Measurements from ENCODE around the gene DAPK1.

Gene DAPK1

GRCh38 chr9:87708546-87708945 lies 210.9 kb downstream of the DAPK1 start:
- DNase-seq (ENCODE audit: low spot score) (no peak), FAIRE-seq (no peak)

DNA sequence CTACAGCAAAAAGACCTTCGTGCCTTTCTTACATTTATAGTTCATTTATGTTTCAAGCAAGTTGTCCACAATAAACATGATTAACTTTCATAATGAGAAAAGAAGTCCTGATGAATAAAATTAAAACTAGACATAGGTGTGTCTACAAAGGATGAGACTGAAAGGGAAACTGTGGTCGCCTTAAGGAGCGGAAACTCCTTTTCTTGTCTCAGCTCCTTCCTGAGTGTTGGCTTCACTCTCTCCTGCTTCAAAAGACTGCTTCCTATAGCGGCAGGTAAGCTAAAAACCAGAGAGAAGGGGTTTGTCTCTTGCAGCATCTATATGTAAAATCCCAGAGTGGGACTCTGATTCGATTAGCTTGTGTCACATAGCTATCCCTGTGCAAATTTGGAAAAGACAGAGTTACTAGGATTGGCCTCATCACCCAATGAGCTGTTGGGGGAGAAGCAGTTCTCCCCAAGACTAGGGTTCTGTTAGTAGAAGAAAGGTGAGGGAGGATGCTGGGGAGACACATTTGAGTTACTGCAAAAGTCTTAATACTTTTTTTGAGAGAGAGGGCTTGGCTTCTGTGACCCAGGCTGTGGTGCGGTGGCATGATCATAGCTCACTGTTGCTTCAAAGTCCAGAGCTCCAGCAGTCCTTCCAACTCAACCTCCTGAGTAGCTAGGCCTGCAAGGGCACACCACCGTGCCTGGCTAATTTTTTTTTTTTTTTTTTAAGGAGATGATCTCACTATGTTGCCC lies 211.5 kb downstream of the DAPK1 start:
- FAIRE-seq (no peak), DNase-seq (ENCODE audit: low spot score) (no peak)

DNA sequence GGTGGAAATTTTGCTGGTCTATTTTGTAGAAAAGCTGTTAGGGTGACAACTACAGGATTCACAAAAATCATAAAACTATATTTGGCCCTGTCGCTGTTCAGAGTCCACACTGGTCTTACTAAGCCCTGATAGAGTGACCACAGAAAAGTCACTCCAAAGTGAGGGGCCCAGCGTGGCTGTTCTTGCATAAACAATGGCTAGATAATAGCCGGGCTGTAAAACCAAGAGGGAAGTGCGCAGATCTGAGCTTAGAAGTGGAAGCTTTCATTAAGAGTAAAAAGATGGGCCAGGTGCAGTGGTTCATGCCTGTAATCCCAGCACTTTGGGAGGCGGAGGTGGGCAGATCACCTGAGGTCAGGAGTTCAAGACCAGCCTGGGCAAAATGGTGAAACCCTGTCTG lies 212.8 kb downstream of the DAPK1 start:
- no peak for DNase-seq (ENCODE audit: low spot score)
- FAIRE-seq: no peak

DNA sequence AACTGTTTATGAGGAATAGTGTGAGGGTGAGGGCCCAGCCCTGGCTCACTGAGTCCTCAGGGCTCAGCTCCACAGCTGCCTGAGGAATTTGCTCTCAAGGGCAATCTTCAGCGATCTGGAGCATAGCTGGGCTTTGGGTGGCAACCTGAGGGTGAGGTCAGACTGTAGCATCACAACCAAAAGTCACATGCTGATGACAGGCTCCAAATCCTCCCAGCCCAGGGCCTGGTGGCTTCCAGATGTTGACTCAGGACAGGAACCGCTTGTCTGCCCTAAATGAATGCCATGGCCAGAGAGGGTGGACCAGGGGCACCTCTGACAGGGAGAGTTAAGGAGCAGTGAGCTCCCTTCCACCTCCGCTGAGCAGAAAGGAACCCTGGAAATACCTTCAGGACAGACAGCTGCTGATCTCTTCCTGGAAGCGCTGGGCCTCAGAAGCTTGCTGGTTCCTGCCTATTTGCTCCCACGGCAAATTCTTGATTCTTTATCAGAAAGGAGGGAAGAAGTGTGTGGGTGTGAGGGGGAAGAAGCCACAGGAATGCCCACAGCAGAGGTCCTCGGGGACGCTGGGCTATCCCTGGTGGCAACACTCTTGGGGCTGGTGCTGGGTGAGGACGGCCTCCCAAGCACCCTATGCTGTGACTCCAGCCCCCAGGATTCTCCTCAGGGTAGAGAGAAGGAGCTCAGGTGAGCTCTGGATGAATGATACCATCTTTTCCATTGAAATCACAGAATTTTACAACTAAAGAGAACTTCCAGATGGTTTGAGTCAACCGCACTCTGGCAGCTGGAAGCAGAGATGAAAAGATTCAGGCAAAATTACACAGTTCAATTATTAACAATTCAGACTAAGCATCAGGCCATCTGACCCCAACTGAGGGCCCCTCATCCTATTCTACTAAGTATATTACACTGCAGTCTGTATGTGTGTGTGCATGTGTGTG lies 214.5 kb downstream of the DAPK1 start:
- DNase-seq (ENCODE audit: low spot score) (peak; percentile 60), FAIRE-seq (no peak)

GRCh38 chr9:87712801-87713277 lies 215.2 kb downstream of the DAPK1 start:
- DNase-seq (ENCODE audit: low spot score) (no peak), FAIRE-seq (no peak)

- FAIRE-seq: peak; percentile 99
- DNase-seq (ENCODE audit: low spot score): peak; percentile 80
Observed at GRCh38 chr9:87713278-87713987, 215.8 kb downstream of the DAPK1 start.

GRCh38 chr9:87713988-87714330 lies 216.3 kb downstream of the DAPK1 start:
- DNase-seq (ENCODE audit: low spot score) (no peak), FAIRE-seq (no peak)

GRCh38 chr9:87714819-87715218 lies 217.2 kb downstream of the DAPK1 start:
- FAIRE-seq: no peak

DNA sequence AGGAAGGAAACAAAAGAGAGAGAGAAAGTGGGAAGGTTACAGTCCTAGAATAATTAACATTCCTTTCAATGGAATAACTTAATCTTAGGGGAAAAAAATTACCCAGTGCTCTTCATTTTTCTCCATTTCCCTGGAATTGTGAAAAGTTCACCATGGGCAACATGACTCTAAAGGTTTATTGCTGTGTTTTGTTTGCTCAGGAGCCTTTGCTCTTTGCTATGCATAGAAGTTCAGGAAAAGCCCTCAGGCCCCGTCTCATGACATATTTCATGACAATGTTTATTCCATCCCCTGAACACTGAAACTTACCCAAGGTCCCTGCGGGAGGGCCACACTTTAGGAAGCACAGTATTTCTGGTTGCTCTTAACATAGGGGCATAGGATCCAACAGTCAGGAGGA lies 218.5 kb downstream of the DAPK1 start:
- DNase-seq (ENCODE audit: low spot score) (no peak), FAIRE-seq (no peak)

More at GRCh38 chr9:87714819-87715218, 217.2 kb downstream of the DAPK1 start:
- peak; percentile 34 for DNase-seq (ENCODE audit: low spot score)

- FAIRE-seq: no peak
- no peak for DNase-seq (ENCODE audit: low spot score)
Observed at GRCh38 chr9:87717456-87717855, 219.8 kb downstream of the DAPK1 start.

GRCh38 chr9:87718231-87718630 lies 220.6 kb downstream of the DAPK1 start:
- FAIRE-seq: no peak

GRCh38 chr9:87718852-87719612 lies 221.4 kb downstream of the DAPK1 start:
- FAIRE-seq: no peak
- no peak for DNase-seq (ENCODE audit: low spot score)

More at GRCh38 chr9:87718231-87718630, 220.6 kb downstream of the DAPK1 start:
- DNase-seq (ENCODE audit: low spot score): no peak

GRCh38 chr9:87720173-87720572 lies 222.5 kb downstream of the DAPK1 start:
- FAIRE-seq (no peak), DNase-seq (ENCODE audit: low spot score) (no peak)

DNA sequence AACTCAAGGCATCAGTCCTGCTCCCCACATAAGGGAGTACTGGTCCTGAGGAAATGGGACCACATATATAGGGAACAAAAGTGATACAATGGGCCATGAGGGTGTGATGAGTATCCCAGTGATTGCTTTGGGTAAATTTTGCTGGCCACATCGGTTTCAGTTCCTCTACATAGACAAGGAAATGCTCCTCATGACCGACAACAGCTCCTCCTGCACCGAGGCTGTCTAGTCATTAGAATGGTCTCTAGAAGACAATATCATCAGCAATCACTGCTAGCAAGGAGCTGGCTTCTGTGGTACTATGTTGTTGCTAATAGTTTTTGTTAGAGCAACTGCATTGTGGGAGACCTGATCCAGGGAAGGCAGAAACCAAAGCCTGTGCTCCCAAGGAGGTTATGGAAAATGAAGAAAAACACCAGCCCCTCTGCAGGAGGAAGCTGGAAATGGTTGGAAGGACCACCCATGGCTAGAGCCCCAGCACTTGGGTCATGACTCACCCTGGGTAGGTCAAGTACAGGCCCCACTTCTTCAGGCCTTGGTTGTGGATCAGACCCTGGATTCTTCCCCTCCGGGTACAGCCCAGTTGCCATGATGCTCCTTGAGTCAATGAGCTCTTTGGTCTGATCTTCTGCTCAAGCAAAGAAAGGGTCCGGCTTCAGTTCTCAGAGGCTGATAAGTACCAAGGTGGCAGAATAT lies 224.9 kb downstream of the DAPK1 start:
- FAIRE-seq: no peak
- no peak for DNase-seq (ENCODE audit: low spot score)

GRCh38 chr9:87725356-87725899 lies 227.8 kb downstream of the DAPK1 start:
- no peak for DNase-seq (ENCODE audit: low spot score)
- FAIRE-seq: no peak

GRCh38 chr9:87725900-87726709 lies 228.4 kb downstream of the DAPK1 start, which contains the start of gene CTSL:
CTSL (plus strand) TSS chr9:87726119; CDS start chr9:87727604, 1,485 bp downstream.
- DNase-seq (ENCODE audit: low spot score): peak; percentile 85
- peak; percentile 13 for FAIRE-seq

DNA sequence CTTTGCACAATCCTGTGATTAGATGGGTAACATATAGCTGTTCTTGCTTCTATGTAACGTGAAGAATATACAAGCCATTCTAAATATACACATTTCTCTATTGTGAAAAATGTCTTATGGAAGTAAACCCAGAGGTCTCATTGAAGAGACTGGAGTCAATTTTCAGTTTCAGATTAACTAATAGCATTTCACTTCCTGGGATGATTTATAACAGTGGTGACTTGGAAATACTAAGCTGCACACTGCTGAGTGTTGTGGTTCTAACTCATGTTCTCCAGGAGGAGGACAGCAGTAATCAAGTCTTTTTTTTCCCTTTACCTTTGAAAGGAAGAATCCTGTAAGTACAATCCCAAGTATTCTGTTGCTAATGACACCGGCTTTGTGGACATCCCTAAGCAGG lies 231.6 kb downstream of the DAPK1 start:
- no peak for DNase-seq (ENCODE audit: low spot score)
- no peak for FAIRE-seq

DNA sequence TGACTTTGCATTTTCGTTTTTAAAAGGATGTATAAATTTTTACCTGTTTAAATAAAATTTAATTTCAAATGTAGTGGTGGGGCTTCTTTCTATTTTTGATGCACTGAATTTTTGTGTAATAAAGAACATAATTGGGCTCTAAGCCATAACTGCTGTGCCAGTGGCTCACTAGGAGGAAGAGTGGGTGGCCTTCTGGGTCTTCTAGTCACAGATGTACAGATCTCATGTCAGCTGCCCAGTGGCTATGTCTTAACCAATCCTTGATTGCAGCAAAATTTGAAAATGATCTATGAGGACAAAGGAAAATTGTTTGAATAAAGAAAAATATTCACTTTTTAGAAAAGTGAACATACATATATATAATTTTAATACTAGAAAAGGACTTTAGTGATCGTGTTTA lies 233.7 kb downstream of the DAPK1 start:
- FAIRE-seq: no peak

DNA sequence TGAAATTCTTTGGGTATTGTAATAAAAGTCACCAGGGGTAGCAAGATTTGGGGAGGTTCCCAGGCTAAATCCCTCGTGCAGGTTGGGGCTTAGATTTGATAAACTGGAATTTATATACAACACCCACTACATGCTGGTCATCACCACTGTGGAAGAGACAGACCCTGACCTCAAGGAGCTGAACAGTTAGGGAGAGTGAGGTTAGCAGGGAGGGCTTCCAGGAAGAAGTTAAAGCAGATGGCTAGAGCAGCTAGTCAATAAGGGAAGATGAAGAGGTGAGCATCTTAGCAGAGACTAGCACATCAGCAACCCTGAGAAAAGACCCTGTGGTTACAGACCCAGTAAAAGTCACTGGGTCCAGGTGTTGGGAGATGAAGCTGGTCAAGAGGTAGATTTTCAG lies 234.7 kb downstream of the DAPK1 start:
- FAIRE-seq: no peak
- DNase-seq (ENCODE audit: low spot score): no peak

More for the DNA sequence above, 233.7 kb downstream of the DAPK1 start:
- DNase-seq (ENCODE audit: low spot score): no peak

Data from urothelium cell line (cell line).